Kidney (tissue), 14 donors: ENCODE results near the gene ARL5A. TPM values are rescaled to one million over a fixed set of nuclear protein-coding genes. Genes with fewer than 3 reads are reported as not detected.

Experiments used
- DNase-seq, 5 donors: peaks; one replicate each; pipeline ENCODE4 v3.0.0-alpha.2; 2013 to 2020
- FAIRE-seq: peaks from 2 replicates; lab custom pipeline; 2012; peaks lifted over from hg19 to GRCh38; lab: Jason Lieb, UNC
- H3K27ac ChIP-seq, 2 donors: one replicate each; pipeline ENCODE4 v1.7.0; 2013; ENCODE audit warnings: low read depth in 2 of 2, low read length in 2 of 2, inconsistent platforms in 1 of 2
- H3K27me3 ChIP-seq: one replicate; pipeline ENCODE4 v1.7.1; 2013; ENCODE audit warnings: low read length, inconsistent platforms; ENCODE audit not compliant: control insufficient read depth, insufficient read depth
- H3K36me3 ChIP-seq, 3 donors: one replicate each; pipeline versions ENCODE4 v1.7.0 to v1.7.1; 2013; ENCODE audit warnings: low read length in 3 of 3, control low read depth in 1 of 3, inconsistent platforms in 1 of 3; ENCODE audit not compliant: insufficient read depth in 3 of 3, control insufficient read depth in 2 of 3
- H3K4me1 ChIP-seq, 3 donors: one replicate each; pipeline versions ENCODE4 v1.7.0 to v1.7.1; 2013; ENCODE audit warnings: low read length in 3 of 3, inconsistent platforms in 1 of 3, low read depth in 1 of 3; ENCODE audit not compliant: control insufficient read depth in 2 of 3, insufficient read depth in 2 of 3
- H3K4me3 ChIP-seq, 3 donors: one replicate each; pipeline versions ENCODE4 v1.7.0 to v1.8.1; 2013; ENCODE audit warnings: low read length in 3 of 3, control low read depth in 1 of 3, inconsistent platforms in 1 of 3
- H3K9ac ChIP-seq, 3 donors: one replicate each; pipeline versions ENCODE4 v1.7.0 to v1.7.1; 2013; ENCODE audit warnings: low read length in 3 of 3, control low read depth in 1 of 3, inconsistent platforms in 1 of 3
- H3K9me3 ChIP-seq, 3 donors: one replicate each; pipeline versions ENCODE4 v1.7.0 to v1.7.1; 2013; ENCODE audit warnings: low read length in 3 of 3, control low read depth in 1 of 3, inconsistent platforms in 1 of 3; ENCODE audit not compliant: control insufficient read depth in 2 of 3, insufficient read depth in 1 of 3
- intact Hi-C: fragments of 100-400 bp; cut with DNase I; formaldehyde crosslinking; loops from one replicate; pipeline ENCODE4 v1.11.1; 2022
- polyA plus RNA-seq: library from polyadenylated mRNA; stranded (reverse); fragments of 350-450 nt; fragmentation: Illumina TruSeq; extraction: RNeasy Lipid Tissue Mini Kit (QIAGEN cat#74804); gene quantifications from one replicate; pipeline ENCODE4 v1.2.3, GENCODE V29; 2014; ENCODE audit warnings: low read depth, low replicate concordance; ENCODE audit not compliant: insufficient read depth
- total RNA-seq: library from RNA; stranded (reverse); fragmentation: NEBNext Ultra II Directional; extraction: Animal tissue kit (Norgen Biotek cat#: 25700); gene quantifications from one replicate; pipeline ENCODE4 v1.2.1, GENCODE V29; 2021
- TF ChIP-seq, protein P1 (sequence below): IDR thresholded peaks from 3 replicates; pipeline ENCODE4 v1.5.1; 2012; ENCODE audit warnings: mild to moderate bottlenecking, moderate library complexity, borderline replicate concordance; ENCODE audit not compliant: insufficient read depth; ENCODE audit errors: extremely low read depth
- donor health status: control.
- donor health status: control.
- donor health status: control.
- donor health status: control.
- donor health status: control.
- donor health status: DM: yes; HTN: yes; CAD: no.
- donor health status: Normal renal cell carcinoma (clear cell type).

Gene ARL5A
- total and polyA plus RNA-seq, 2 donors from 2014 or later = 18.1 to 47.3 TPM

DNA sequence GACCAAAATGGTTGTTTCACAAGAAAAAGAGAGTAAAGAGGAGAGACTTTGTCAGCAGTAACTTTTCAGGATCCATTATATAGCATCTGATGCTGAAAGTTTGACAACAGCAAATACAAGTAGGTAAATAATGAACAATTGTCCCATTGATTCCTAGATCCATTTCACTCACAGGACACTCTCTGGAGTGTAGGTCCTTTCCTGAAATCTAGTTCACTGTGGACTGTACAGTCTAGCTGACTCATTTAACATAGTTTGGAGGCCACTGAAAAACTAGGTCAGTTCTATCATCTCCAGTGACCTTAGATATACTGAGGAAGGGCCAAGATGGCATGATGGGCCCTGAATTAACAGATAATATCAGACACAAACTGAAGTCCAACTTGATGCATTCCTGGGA is 74.7 kb downstream of the ARL5A start:
- intact Hi-C loops = no loop called here
- no peaks in the 10 kb centered on the region for H3K36me3 ChIP-seq
- DNase-seq = no peak
- no peaks in the 10 kb centered on the region for H3K9me3 ChIP-seq
- H3K27me3 ChIP-seq = no peaks in the 10 kb centered on the region
- H3K4me3 ChIP-seq = no peak overlapping the region
- TF ChIP-seq, protein P1, sequence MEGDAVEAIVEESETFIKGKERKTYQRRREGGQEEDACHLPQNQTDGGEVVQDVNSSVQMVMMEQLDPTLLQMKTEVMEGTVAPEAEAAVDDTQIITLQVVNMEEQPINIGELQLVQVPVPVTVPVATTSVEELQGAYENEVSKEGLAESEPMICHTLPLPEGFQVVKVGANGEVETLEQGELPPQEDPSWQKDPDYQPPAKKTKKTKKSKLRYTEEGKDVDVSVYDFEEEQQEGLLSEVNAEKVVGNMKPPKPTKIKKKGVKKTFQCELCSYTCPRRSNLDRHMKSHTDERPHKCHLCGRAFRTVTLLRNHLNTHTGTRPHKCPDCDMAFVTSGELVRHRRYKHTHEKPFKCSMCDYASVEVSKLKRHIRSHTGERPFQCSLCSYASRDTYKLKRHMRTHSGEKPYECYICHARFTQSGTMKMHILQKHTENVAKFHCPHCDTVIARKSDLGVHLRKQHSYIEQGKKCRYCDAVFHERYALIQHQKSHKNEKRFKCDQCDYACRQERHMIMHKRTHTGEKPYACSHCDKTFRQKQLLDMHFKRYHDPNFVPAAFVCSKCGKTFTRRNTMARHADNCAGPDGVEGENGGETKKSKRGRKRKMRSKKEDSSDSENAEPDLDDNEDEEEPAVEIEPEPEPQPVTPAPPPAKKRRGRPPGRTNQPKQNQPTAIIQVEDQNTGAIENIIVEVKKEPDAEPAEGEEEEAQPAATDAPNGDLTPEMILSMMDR = no peak
- H3K27ac ChIP-seq = no peak overlapping the region
- no peak overlapping the region for H3K9ac ChIP-seq
- H3K4me1 ChIP-seq = no peaks in the 10 kb centered on the region
- no peak for FAIRE-seq

Other genes with a start within 250 kb of the ARL5A start
- 0.88 TPM for gene NEB, start 93.9 kb downstream of the ARL5A start, total RNA-seq
- gene NEB, start 93.9 kb downstream of the ARL5A start, polyA plus RNA-seq = 1.6 TPM